Pulmonary artery endothelial cell (primary cell): Measurements from ENCODE around the gene LAPTM4A. TPM values are rescaled to one million over a fixed set of nuclear protein-coding genes. Genes with fewer than 3 reads are reported as not detected.

Experiments
- DNase-seq: peaks from one replicate; pipeline ENCODE4 v3.0.0-alpha.2; 2011; ENCODE audit warnings: low read depth, low spot score
- total RNA-seq: library from RNA; depleted of rRNA; stranded (reverse); fragments of >200 nt; gene quantifications from 2 replicates; pipeline ENCODE4 v1.2.3, GENCODE V29; 2014

The LAPTM4A gene
- total RNA-seq, 1 donor from 2014 or later = 121 TPM

GRCh38 chr2:20023688-20024087 is 27.7 kb downstream of the LAPTM4A start:
- DNase-seq = no peak

DNA sequence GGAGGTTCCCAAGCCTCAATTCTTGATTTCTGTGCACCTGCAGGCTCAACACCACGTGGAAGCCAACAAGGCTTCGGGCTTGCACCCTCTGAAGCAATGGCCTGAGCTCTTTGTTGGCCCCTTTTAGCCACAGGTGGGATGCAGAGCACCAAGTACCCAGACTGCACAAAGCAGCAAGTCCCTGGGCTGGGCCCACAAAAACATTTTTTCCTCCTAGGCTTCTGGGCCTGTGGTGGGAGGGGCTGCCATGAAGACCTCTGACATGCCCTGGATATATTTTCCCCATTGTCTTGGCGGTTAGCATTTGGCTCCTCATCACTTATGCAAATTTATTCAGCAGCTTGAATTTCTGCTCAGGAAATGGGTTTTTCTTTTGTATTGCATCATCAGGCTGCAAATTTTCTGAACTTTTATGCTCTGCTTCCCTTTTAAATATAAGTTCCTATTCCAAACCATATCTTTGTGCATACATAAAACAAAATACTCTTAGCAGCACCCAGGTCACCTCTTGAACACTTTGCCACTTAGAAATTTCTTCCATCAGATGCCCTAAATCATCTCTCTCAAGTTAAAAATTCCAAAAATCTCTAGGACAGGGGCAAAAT is 29.9 kb downstream of the LAPTM4A start:
- no peak for DNase-seq

DNA sequence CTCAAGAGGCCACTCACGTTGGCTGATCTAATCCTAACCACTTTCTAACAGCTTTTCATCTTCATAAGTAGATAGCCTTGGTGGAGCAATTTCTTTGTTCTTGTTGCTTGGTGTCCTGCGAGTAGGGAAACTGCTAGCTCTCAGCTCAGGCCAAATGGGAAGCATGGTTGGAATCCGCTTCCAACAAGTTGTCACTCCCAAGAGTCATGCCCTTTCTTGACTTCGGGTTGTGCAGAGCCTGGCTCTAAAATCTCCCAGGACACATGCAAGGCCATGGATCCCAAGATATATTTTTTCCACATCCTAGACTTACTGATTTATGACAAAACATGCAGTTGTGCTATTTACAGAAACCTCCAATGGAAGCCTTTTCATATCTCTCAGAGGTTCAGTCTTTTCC is 31.7 kb downstream of the LAPTM4A start:
- no peak for DNase-seq

DNA sequence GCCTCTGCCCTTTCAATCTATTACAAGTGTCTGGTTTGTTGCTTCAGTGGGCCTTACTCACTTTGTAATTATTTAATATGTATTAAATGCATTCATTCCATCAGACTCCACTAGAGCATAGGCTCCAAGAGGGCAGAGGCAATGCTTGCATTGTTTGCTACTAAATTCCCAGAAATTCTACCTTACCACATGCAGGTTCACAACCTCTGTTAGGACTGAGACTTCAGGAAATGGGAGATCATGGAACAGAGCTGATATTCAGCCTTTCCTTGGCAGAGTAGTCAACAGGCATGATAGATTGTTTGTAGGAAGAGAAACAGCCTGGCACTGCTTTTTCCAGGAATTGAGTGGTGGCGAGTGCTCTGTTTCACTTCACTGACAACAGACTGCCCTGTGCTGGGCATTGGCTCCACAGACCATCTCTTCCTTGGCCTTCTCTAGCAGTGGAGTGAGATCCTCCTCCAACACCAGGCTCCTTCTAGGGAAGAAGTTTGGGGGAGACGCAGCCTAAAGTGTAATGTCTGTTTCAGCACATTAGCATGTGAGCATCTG is 32.8 kb downstream of the LAPTM4A start:
- no peak for DNase-seq

DNA sequence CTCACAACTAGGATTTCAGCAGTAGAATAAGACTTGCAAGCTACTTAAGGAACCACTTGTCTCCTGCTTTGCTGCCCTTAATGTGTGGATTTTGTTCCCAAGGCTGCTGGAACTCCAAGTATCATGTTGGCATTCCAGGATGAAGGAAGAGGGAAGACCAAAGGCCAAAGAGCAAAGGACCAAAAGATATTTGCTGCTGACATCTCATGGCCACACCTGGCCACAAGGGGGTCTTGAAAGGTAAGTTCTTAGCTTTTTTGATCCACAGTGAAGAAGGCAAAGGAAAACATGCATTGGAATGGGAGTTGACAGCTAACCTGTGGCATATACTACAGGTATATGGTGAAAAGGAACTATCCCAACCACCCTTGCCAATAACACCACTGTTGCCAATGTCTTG is 35.1 kb downstream of the LAPTM4A start:
- DNase-seq = no peak

DNA sequence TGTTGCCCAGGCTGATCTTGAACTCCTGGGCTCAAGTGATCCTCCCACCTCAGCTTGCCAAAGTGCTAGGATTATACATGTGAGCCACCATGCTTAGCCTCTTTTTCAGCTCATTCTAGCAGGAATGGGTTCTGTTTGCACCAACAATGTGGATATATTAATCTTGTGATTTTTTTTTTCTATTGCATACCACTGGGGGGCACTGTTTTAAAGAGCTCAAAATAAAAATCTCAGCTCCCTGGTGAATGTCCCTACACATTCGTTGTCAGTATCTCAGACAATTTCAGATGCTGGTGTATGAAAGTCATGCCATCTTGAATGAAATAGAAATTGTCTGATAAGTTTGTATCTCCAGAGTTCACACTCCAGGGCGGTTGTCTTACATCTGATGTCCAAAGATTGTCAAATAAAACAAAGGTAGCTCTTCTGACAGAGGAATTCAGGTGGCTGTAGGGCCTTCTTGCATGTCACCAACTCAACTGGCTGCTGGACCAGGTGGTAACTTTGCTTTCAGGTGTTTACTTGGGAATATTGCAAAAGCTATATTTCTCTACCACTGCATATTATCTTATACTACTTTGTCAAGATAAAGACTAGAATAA is 35.8 kb downstream of the LAPTM4A start:
- no peak for DNase-seq

DNA sequence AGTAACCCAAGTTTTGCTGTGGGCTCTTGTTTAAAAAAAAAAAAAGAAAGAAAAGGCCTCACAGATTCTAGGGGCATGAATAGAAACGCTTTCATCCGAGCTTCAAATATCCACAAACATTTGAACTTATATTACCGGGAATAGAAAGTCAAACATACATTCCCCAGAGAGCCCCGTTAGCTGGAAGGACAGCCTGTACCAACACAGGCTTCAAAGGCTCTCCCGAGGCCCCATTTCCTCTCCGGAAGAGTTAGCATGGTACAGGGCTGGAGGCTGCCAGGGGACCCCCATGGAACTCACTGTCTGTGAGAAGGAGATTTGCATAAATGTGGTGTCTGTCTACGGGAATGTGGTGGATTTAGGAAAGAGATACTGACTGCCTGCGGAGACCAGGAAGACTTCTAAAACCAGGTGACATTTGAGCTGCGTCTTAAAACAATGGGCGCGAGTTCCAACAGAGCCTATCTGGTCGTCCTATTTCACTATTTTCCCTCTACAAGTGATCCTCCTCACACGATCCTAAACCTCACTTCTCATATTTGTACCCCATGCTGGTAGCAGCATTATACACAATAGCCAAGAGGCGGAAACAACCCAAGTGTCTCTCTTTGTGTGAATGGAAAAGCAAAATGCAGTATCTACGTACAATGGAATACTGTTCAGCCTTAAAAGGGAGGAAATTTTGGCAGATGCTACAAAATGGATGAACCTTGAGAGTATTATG is 38.1 kb downstream of the LAPTM4A start:
- DNase-seq = no peak

DNA sequence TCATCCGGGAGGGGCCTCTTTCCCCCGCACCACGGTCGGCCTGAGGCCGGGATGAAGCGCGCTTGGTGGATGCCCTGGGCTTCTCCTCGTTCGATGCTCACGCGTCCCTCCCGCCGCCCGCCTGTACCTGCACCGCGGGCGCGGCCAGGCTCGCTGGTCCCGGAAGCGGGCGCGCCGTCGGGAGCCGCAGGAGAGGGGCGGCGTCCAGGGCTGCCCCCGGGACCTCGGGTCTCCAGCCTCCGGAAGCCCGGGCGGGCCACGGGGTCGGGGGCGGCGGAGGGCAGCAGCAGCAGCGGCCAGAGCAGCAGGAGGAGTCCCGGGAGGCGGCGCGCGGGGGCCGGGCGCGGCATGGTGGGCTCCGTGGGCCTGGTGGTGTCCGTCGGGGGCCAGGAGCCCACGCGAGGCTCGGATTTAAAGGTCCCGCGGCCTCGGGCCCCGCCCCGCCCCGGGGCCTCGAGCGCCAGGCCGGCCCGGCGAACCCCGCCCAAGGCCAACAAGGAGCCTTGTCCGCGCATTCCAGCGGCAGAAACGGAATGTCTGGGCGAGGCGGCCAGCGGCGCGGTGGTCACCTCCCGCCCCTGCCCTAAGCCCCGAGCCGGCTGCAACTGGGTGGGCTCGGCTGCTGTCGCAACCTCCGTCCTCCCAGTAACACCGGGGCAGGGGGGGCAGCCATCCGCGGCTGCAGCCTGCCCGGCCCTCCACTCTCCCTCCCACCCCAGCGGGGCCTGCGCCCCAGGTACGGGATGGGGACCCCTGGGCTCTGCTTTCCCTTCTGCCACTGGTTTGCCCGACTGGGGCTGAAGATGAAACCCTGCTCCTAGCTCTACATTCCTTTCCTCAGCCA is 38.9 kb downstream of the LAPTM4A start, which contains the start of gene MATN3:
Gene MATN3 (minus strand): TSS at position 387 of the 844 bp plus-strand sequence. CDS start 37 bp downstream, at position 350.
- DNase-seq = no peak

- DNase-seq = no peak
These were observed 39.5 kb downstream of the LAPTM4A start for GRCh38 chr2:20012032-20012281.

DNA sequence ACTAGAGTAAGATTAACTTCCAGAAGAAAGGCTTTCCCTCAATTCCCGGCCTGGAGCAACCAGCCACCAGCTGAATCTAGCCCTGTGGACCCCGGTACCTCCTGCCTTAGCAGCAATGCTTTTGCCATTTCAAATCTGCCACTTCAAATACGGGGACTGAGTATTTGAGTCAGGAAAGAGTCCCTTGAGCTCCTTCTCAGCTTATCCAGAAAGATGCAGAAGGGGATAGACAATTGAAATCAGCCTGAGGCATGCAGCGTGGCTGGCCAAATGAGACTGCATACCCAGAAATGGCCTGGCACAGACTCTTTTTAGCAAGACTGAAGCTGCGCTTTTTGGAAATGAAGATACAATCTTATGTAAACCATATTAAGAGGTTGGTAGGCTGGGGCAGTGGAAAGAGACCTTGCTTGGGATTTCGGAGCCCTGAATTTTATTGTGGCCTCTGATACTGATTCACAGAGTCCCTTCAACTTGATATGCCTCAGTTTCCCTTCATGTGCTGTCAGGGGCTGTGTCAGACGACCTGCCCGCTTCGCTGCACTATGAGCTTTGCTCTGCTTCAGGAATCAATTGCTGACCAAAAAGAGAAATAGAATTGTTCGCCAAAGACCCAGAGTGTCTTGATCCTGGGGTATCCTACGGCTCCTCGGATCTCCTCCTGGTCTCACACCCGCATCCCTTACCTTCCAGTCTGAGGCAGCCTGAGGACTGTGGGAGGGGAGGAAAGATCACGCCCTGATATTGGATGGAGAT is 40.0 kb downstream of the LAPTM4A start:
- no peak for DNase-seq

- DNase-seq = no peak
These were observed 42.7 kb downstream of the LAPTM4A start for GRCh38 chr2:20008703-20009102.

- DNase-seq = no peak
These were observed 45.4 kb downstream of the LAPTM4A start for GRCh38 chr2:20005891-20006470.

DNA sequence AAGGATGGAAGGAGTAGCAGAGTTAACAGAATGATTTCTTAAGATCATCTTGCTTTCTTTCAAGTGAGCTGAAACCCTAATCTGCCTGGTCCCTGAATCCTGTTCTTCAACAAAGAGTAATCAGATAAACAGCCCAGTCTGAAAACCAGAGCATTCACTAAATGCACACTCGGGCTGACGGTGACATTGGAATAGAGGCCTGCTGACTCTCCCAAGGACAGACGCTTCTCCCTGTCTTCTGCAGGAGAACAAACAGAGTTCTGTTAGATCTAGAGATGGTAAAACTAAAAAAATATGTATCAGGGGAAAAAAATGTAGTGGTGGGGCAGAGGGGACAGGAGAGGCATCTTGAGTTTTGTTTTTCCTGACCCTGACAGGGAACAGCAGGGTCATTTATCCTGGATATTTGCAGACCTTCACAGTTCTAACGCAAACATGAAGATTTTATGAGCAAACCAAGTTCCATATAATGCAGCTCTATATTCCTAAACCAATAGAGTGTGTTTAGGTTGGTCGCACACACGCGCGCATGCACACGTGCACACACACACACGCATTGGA is 46.3 kb downstream of the LAPTM4A start:
- DNase-seq = no peak

GRCh38 chr2:20001361-20001863 is 50.0 kb downstream of the LAPTM4A start:
- no peak for DNase-seq

GRCh38 chr2:19993731-19994130 is 57.7 kb downstream of the LAPTM4A start:
- DNase-seq = no peak

DNA sequence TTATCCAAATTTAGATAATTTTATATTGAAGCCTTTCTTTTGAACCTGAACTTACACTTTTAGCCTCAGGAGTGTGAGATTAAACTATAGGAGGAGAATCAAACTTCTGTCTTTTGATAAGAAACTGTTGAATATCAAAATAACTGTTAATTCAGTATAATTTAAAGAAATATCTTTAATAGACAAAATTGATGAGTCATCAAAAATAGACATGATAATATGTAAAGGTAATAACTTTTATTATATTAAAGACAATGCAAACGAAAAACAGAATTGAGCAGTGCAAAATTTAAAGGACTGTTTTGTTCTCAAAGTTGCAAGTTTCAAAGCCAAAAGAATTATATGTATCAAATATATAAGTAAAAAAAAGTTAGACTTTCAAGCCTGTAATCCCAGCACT is 59.5 kb downstream of the LAPTM4A start:
- DNase-seq = no peak

DNA sequence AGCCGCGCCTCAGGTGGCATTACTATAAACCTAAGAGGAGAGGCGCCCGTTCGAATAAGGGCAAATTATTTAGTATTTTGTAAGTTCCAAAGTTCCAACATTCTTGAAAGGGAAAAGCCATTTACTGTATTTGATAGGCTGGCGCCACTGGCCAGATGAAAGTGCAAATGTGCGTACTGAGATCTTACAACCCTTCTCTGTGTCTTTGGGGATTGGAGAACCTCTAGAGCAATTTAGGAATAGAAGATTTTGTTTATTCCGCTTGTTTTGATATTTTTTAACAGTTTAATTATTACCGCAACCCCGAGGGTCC is 61.1 kb downstream of the LAPTM4A start:
- DNase-seq = no peak

- no peak for DNase-seq
These were observed 61.6 kb downstream of the LAPTM4A start, which contains the start of gene WDR35 for GRCh38 chr2:19989667-19990415. Gene WDR35 (minus strand): TSS chr2:19990105. CDS start chr2:19990015, 90 bp downstream.

- no peak for DNase-seq
These were observed 62.1 kb downstream of the LAPTM4A start for GRCh38 chr2:19989342-19989666.

GRCh38 chr2:19988600-19988999 is 62.8 kb downstream of the LAPTM4A start:
- no peak for DNase-seq
